ENCODE data around the gene HP1BP3. TPM values are rescaled to one million over a fixed set of nuclear protein-coding genes. Genes with fewer than 3 reads are reported as not detected.

HP1BP3 gene
- total RNA-seq, 4 donors from 2014 or later, result 213 to 349 (median 277) TPM

- Histone ChIP-seq H3K4me1 (no peaks in the 10 kb centered on the region), H3K27ac (replicated peaks in 1 of 4) (no peak overlapping the region), H3K27me3 (no peaks in the 10 kb centered on the region), H3K4me3 (no peak overlapping the region), H3K9me3 (no peaks in the 10 kb centered on the region), H3K36me3 (peaks cover 0 to 23% (median 13%) of the 10 kb centered on the region in 4 donors)
- TF ChIP-seq POLR2A (IDR thresholded peaks at IDR 0.05; ENCODE audit: low read depth), result no peak
- no peak for TF ChIP-seq POLR2AphosphoS5 (IDR thresholded peaks at IDR 0.05)
- no peak for DNase-seq (ENCODE audit: extremely low spot score)
- intact Hi-C loops (cut with DNase I), result no loop called here
- WGBS, result 100% methylated on average over 2 of the region's 2 CpGs
Measured at GRCh38 chr1:20830378-20830777, 43.3 kb upstream of the HP1BP3 start.

DNA sequence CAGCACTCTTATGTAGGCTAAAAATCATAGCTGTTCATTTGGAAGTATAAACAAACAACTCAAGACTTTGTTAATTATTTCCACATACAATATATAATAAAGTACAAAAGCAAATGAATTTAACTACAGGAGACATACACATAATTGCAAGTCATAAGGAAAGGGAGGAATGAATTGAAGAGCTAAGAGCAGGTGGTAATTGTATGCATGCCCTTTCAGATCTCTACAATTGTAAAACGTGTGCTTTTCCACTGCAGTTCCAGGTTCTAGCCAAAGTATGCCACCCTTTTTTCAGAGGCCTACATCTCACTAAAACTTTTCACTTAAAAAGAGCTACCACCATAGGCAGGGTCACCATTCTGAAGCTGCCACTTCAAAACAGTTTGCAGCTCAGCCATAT is 42.8 kb upstream of the HP1BP3 start:
- Histone ChIP-seq H3K27me3 (no peaks in the 10 kb centered on the region), H3K4me3 (no peak overlapping the region), H3K36me3 (peaks cover 0 to 23% (median 13%) of the 10 kb centered on the region in 4 donors), H3K27ac (replicated peaks in 1 of 4) (no peak overlapping the region), H3K9me3 (no peaks in the 10 kb centered on the region), H3K4me1 (no peaks in the 10 kb centered on the region)
- 81% methylated on average over 1 of the region's 1 CpG for WGBS
- TF ChIP-seq POLR2A (IDR thresholded peaks at IDR 0.05; ENCODE audit: low read depth) (no peak), CTCF (IDR thresholded peaks at IDR 0.05) (no peak), POLR2AphosphoS5 (IDR thresholded peaks at IDR 0.05) (no peak), EP300 (IDR thresholded peaks at IDR 0.05) (no peak)
- intact Hi-C loops (cut with DNase I), result no loop called here
- no peak for DNase-seq (ENCODE audit: extremely low spot score)

GRCh38 chr1:20829531-20829930 is 42.4 kb upstream of the HP1BP3 start:
- Histone ChIP-seq H3K9me3 (no peaks in the 10 kb centered on the region), H3K27me3 (no peaks in the 10 kb centered on the region), H3K36me3 (peaks cover 2 to 26% (median 14%) of the 10 kb centered on the region in 4 donors), H3K27ac (replicated peaks in 1 of 4) (no peak overlapping the region), H3K4me1 (no peaks in the 10 kb centered on the region), H3K4me3 (no peak overlapping the region)
- intact Hi-C loops (cut with DNase I), result no loop called here
- no peak for DNase-seq (ENCODE audit: extremely low spot score)
- WGBS, result 77% methylated on average over 1 of the region's 1 CpG
- TF ChIP-seq CTCF (IDR thresholded peaks at IDR 0.05) (no peak), POLR2AphosphoS5 (IDR thresholded peaks at IDR 0.05) (no peak), POLR2A (IDR thresholded peaks at IDR 0.05; ENCODE audit: low read depth) (no peak), EP300 (IDR thresholded peaks at IDR 0.05) (no peak)

DNA sequence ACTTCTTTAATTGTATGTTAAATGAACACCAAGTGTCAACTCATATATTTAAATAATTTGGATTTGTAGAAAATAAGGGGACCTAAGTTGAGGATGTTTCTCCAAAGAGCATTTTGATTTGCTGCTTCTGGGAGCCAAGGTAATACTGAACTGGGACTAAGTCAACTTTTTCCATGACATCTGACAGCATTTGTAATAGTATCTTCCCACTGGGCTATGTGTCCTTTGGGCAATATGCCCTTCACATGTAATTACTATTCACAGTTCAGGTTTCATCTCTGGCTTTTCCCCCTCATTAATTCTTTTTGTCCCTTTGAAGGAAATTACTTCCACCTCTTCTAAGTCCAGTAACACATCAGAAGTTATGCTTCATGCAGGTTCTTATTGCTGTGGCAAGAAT is 36.7 kb upstream of the HP1BP3 start:
- no peak for DNase-seq (ENCODE audit: extremely low spot score)
- H3K4me1 ChIP-seq, result no peaks in the 10 kb centered on the region
- no peaks in the 10 kb centered on the region for H3K27me3 ChIP-seq
- no peak overlapping the region for H3K4me3 ChIP-seq
- no peak overlapping the region for H3K27ac ChIP-seq (replicated peaks in 1 of 4)
- H3K9me3 ChIP-seq, result no peaks in the 10 kb centered on the region
- H3K36me3 ChIP-seq, result peaks cover 13 to 67% (median 31%) of the 10 kb centered on the region in 4 donors
- intact Hi-C loops (cut with DNase I), result no loop called here
- TF ChIP-seq CTCF (IDR thresholded peaks at IDR 0.05) (no peak), POLR2AphosphoS5 (IDR thresholded peaks at IDR 0.05) (no peak), EP300 (IDR thresholded peaks at IDR 0.05) (no peak)

DNA sequence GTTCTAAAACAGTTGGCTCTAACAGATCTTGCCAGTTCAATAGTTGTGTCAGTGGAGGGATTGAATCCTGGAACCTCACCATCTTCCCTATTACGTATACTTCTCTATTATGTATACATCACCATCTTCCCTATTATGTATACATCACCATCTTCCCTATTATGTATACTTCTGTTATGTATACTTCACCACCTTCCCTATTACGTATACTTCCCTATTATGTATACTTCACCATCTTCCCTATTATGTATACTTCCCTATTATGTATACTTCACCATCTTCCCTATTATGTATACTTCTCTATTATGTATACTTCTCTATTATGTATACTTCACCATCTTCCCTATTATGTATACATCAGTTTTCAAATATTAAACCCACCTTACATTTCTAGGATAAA is 34.4 kb upstream of the HP1BP3 start:
- WGBS, result 43% methylated on average over 2 of the region's 2 CpGs
- DNase-seq (ENCODE audit: extremely low spot score), result no peak
- intact Hi-C loops (cut with DNase I), result no loop called here
- Histone ChIP-seq H3K4me3 (no peak overlapping the region), H3K9me3 (no peaks in the 10 kb centered on the region), H3K27me3 (no peaks in the 10 kb centered on the region), H3K36me3 (peaks cover 13 to 63% (median 35%) of the 10 kb centered on the region in 4 donors), H3K4me1 (no peaks in the 10 kb centered on the region), H3K27ac (replicated peaks in 1 of 4) (no peak overlapping the region)
- TF ChIP-seq CTCF (IDR thresholded peaks at IDR 0.05) (no peak), POLR2A (IDR thresholded peaks at IDR 0.05; ENCODE audit: low read depth) (no peak), EP300 (IDR thresholded peaks at IDR 0.05) (no peak), POLR2AphosphoS5 (IDR thresholded peaks at IDR 0.05) (no peak)
